RWPE1 (cell line): ENCODE results near the gene PDLIM3.

Experiments used
- CTCF ChIA-PET: fragments of 350-600 bp; sonication (Branson Sonifier 250); formaldehyde crosslinking; extraction: SDS; loops from one replicate; lab custom pipeline; 2021; lab: Yijun Ruan, JAX
- POLR2A ChIA-PET: fragments of 400-600 bp; formaldehyde crosslinking; extraction: SDS; loops from one replicate; lab custom pipeline; 2020; ENCODE audit warnings: antibody characterized with exemption; ENCODE audit not compliant: low non-redundant PET; lab: Yijun Ruan, JAX
- DNase-seq: peaks from one replicate; pipeline ENCODE4 v3.0.0; 2012; ENCODE audit warnings: low spot score
- H3K27ac ChIP-seq: fragments of 450-650 bp; 2 replicates; pipeline ENCODE4 v1.5.1; 2017
- TF ChIP-seq, protein P1 (sequence below): fragments of 450-650 bp; conservative IDR thresholded peaks from 2 replicates; pipeline ENCODE4 v1.5.1; 2017; ENCODE audit warnings: low read depth, mild to moderate bottlenecking

PDLIM3 gene

DNA sequence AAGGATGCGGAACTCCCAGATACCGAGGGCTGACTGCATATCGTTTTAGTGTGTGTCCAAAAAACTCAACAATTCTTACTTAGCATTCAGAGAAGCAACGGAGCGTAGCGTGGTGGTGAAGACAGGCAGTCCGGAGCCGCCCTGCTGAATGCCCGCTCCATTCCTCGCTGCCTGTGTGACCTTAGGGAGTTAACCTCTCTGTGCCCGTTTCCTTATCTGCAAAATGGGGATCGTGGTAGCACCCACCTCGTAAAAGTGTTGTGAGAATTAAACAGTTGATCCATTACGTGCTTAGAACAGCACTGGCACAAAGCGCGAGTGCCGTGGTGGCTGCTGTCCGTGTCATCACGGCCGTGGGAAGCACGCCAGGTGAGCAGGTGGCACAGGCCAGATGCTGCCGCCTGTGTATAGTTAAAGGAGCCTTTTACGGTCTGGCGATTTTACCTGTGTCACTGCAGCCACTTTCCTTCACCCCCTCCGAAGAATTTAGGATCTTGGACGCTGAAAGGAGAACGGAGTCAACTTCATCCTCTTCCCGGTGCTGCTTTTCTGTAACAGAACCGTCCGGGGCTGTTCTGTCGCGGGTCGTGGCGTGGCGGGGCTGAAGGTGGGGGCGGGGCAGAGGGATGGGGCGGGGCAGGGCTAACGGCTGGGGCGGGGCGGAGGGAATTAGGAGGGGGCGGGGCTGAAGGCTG lies 64.7 kb downstream of the PDLIM3 start:
- no peak for DNase-seq
- no peak overlapping the region for H3K27ac ChIP-seq
- TF ChIP-seq, protein P1, sequence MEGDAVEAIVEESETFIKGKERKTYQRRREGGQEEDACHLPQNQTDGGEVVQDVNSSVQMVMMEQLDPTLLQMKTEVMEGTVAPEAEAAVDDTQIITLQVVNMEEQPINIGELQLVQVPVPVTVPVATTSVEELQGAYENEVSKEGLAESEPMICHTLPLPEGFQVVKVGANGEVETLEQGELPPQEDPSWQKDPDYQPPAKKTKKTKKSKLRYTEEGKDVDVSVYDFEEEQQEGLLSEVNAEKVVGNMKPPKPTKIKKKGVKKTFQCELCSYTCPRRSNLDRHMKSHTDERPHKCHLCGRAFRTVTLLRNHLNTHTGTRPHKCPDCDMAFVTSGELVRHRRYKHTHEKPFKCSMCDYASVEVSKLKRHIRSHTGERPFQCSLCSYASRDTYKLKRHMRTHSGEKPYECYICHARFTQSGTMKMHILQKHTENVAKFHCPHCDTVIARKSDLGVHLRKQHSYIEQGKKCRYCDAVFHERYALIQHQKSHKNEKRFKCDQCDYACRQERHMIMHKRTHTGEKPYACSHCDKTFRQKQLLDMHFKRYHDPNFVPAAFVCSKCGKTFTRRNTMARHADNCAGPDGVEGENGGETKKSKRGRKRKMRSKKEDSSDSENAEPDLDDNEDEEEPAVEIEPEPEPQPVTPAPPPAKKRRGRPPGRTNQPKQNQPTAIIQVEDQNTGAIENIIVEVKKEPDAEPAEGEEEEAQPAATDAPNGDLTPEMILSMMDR = no peak
- CTCF ChIA-PET = interaction anchor here (0.6 to 3.8 kb wide), 3 partner anchors 127 to 131 kb away, joined by 3 to 29 read pairs (median 4); no protein-coding TSS in a partner anchor
- POLR2A ChIA-PET = no interaction called here

DNA sequence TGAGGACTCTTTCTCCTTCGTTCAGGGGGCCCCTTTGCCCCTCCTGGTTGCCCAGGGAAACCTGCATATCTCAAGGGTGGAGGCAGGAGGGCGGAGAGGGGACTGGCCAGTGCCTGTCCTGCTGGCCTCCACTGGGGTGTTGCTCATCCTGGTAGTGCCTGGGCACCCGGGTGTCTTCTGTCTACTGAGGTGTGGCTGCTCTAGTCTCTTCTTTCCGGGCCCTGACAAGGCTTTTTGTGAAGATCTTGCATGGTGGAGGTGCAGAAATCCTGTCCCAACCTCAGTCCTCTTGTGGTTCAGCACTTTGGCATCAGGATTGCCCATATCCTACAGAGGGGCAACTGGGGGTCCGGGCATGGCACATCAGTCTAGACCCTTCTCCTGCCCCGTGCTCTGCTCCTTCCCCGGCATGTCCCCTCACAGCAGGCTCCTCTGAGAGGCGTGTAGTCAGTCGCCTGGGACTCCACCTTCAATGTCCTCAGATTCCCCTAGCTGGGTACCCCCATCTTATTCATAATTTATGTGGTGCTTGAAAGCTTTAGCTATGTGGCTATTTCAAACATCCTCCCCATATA lies 65.6 kb downstream of the PDLIM3 start:
- CTCF ChIA-PET = interaction anchor here (0.6 to 1.0 kb wide), 3 partner anchors 128 to 721 kb away, joined by 3 to 4 read pairs (median 3); no protein-coding TSS in a partner anchor
- POLR2A ChIA-PET = no interaction called here
- no peak overlapping the region for H3K27ac ChIP-seq
- DNase-seq = no peak
- TF ChIP-seq, protein P1 = no peak

DNA sequence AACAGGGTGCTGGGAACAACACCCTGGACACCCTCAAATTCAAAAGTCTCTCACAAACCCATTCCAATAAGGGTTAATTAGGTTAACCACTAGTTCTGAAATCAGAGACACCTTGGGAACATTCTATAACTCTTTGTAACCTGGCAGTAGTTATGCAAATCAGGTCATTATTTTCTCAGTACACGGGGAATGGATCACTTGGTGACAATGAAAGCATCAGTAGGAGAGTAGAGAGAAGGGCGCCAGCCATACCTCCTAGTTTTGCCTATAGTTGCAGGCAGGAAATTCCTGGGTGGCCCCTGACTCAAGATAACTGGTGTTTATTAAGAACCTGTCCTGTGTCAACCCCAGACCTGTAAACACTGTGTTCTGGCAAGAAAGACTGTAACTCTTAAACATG lies 66.3 kb downstream of the PDLIM3 start:
- POLR2A ChIA-PET = no interaction called here
- no peak overlapping the region for H3K27ac ChIP-seq
- TF ChIP-seq, protein P1 = no peak
- DNase-seq = no peak
- CTCF ChIA-PET = no interaction called here

DNA sequence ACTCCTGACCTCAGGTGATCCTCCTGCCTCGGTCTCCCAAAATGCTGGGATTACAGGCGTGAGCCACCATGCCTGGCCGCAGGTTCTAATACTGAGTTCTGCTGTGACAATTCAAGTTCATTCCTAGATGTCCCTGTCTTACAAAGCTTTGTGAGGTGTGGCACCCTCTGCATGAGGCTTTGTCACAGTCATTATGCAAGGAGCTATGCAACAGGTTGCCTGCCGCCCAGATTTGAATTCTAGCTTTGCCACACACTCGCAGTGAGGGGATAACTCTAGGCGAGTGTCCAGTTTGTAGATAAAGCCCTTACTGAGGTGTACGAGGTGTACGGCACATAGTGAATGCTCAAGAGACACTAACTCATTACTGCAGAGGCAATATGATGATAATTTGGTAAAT lies 67.3 kb downstream of the PDLIM3 start:
- TF ChIP-seq, protein P1 = no peak
- POLR2A ChIA-PET = no interaction called here
- CTCF ChIA-PET = no interaction called here

DNA sequence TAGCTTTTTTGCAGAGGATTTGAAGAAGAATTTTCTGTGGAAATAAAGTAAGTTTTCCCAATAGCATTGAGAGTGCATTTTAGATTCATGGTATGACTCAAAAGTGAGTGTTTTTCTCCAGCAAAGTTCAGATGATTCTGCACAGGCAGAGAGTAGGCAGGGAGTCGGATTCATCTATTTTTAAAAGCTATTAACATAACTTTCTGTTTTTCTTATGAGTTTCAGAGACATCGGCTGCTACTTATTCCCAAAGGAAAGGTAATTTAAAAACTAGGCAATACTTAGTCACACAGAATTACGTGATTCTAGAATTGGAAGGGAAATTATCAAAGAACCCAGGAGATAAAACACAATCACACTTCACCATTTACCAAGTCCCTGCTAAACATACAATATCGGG lies 68.2 kb downstream of the PDLIM3 start:
- no peak for DNase-seq
- ChIA-PET POLR2A (no interaction called here), CTCF (no interaction called here)
- TF ChIP-seq, protein P1 = no peak
- H3K27ac ChIP-seq = no peak overlapping the region

More for the DNA sequence above, 67.3 kb downstream of the PDLIM3 start:
- no peak overlapping the region for H3K27ac ChIP-seq
- no peak for DNase-seq

DNA sequence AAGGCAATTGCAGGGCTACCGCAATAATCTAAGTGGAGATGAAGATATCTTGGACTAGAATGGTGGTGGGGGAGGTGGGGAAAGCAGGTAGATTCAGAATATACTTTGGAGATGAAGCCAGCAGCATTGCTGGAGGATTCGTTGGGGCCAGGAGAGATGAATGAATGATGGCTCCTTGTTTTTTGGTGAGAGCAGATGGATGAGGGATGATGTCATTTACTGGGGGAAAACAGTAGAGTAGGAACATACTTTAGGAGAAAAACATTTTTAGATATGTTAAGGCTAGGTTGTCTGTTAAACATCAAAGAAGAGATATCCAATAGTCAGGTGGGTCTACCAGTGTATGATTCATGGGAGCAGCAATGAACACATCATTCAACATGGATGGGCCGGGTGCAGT lies 69.6 kb downstream of the PDLIM3 start:
- no peak overlapping the region for H3K27ac ChIP-seq
- DNase-seq = no peak
- ChIA-PET CTCF (no interaction called here), POLR2A (no interaction called here)
- TF ChIP-seq, protein P1 = no peak
